ENCODE measurements around the gene RPRD2. TPM values are rescaled to one million over a fixed set of nuclear protein-coding genes. Genes with fewer than 3 reads are reported as not detected.

The RPRD2 gene
- total and polyA plus RNA-seq, 2 of the 4 experiments (the other 2 are of a cell fraction), result 3.9 to 11.6 TPM

GRCh38 chr1:150376110-150376509 lies 12.2 kb downstream of the RPRD2 start:
- Histone ChIP-seq H3K79me1 (ENCODE audit: low read depth in 1 of 2, low read length in 2 of 2) (peaks cover 11 to 56% of the 10 kb centered on the region in 2 experiments), H4K20me1 (ENCODE audit: insufficient read depth, low read length) (peaks cover 32% of the 10 kb centered on the region), H3K4me3 (ENCODE audit: insufficient read depth, low read depth, low read length) (no peak overlapping the region), H3K36me3 (ENCODE audit: control insufficient read depth, insufficient read depth, low read length) (no peaks in the 10 kb centered on the region), H3K27ac (ENCODE audit: insufficient read depth, low read length) (no peak overlapping the region), H3K4me2 (ENCODE audit: low read depth, low read length) (no peak overlapping the region; the same call in 1 of the 2 replicates), H4K5ac (ENCODE audit: low read depth, low read length) (no peak overlapping the region), H2BK20ac (ENCODE audit: low read depth, low read length) (no peak overlapping the region), H3K27me3 (ENCODE audit: control insufficient read depth, insufficient read depth, low read length) (no peaks in the 10 kb centered on the region), H3K4ac (ENCODE audit: low read depth, low read length) (no peak overlapping the region), H2AK5ac (ENCODE audit: low read depth, low read length) (no peak overlapping the region), H3K9me3 (ENCODE audit: control insufficient read depth, insufficient read depth, low read length) (no peaks in the 10 kb centered on the region), H3K4me1 (ENCODE audit: control insufficient read depth, insufficient read depth, low read length) (peaks cover 1% of the 10 kb centered on the region; the same call in 1 of the 2 replicates), H3K9ac (ENCODE audit: low read depth, low read length) (no peak overlapping the region), H3K18ac (ENCODE audit: low read depth, low read length) (no peak overlapping the region), H3K9me1 (ENCODE audit: insufficient read depth, low read length) (peaks cover 4% of the 10 kb centered on the region; the same call in 1 of the 2 replicates), H4K91ac (ENCODE audit: insufficient read depth, low read depth, low read length) (no peak overlapping the region), H3K56ac (ENCODE audit: extremely low read depth, insufficient read depth, low read length) (no peak overlapping the region), H2BK120ac (ENCODE audit: low read depth, low read length) (no peak overlapping the region), H3K14ac (replicated peaks; ENCODE audit: low read depth, low read length) (no peak overlapping the region), H2AFZ (replicated peaks; ENCODE audit: low read length, poor library complexity) (no peak overlapping the region), H2BK15ac (ENCODE audit: low read depth, low read length) (no peak overlapping the region), H3K23ac (ENCODE audit: low read depth, low read length) (no peak overlapping the region), H4K8ac (ENCODE audit: low read depth in 2 of 2, low read length in 2 of 2) (no peak overlapping the region), H2AK9ac (replicated peaks; ENCODE audit: low read depth, low read length, poor library complexity) (no peak overlapping the region), H2BK5ac (ENCODE audit: low read depth, low read length, poor library complexity, severe bottlenecking) (no peak overlapping the region)
- ATAC-seq (ENCODE audit: low read depth) (no peak), DNase-seq (no peak)
- BruUV-seq (replicated peaks), result no TSS peak
- intact Hi-C loops (cut with micrococcal nuclease), result loop anchor here (10.0 kb wide), 1 partner anchor 49 kb away; no protein-coding TSS in a partner anchor
- no peak for TF ChIP-seq BHLHE40 (IDR thresholded peaks at IDR 0.05; ENCODE audit: low read depth, low read length)
- no peak for TF ChIP-seq CTCF (conservative IDR thresholded peaks at IDR 0.05; ENCODE audit: low read depth, low read length)
- no peak for TF ChIP-seq USF2 (IDR thresholded peaks at IDR 0.05; ENCODE audit: low read depth, low read length)
- no peak for TF ChIP-seq ELK1 (IDR thresholded peaks at IDR 0.05; ENCODE audit: borderline replicate concordance, low read depth, low read length)
- POLR2A ChIA-PET (ENCODE audit: unreplicated experiment), result no interaction called here
- in situ Hi-C loops (cut with MboI; ENCODE audit: low sequenced_read_pairs), result no loop called here
- CTCF ChIA-PET, result no interaction called here
- dilution Hi-C loops (cut with HindIII; ENCODE audit: low sequenced_read_pairs, unreplicated experiment), result no loop called here

Measured in IMR-90 (cell line).